HG03097 (cell line): ENCODE results near the gene CSN2.

Experiments
- ATAC-seq: cut with Tn5 transposase; IDR thresholded peaks from one replicate; pipeline ENCODE4 v1.9.1; 2021; ENCODE audit not compliant: unreplicated experiment, low FRiP score

CSN2 gene

GRCh38 chr4:69909195-69909594 is 56.3 kb downstream of the CSN2 start:
- no peak for ATAC-seq

DNA sequence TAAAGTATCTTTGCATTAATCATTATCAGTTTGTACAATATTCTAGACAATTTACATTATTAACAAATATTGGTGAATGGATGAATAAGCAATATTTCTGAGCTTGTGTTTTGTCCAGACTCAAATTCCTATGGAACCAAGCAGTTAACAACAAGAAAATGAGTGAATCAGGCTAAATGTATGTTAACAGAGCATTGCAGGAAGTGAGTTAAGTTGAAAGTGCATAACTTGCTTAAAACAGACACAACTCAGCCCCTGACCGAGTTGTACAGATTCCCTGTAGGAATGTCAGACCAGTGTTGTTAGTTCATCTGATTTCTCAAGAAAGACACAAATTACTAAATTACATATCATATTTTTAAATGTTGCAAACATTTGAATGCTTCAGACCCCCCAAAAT is 58.4 kb downstream of the CSN2 start:
- no peak for ATAC-seq
